Measurements from ENCODE around the gene MOK.

Gene MOK

DNA sequence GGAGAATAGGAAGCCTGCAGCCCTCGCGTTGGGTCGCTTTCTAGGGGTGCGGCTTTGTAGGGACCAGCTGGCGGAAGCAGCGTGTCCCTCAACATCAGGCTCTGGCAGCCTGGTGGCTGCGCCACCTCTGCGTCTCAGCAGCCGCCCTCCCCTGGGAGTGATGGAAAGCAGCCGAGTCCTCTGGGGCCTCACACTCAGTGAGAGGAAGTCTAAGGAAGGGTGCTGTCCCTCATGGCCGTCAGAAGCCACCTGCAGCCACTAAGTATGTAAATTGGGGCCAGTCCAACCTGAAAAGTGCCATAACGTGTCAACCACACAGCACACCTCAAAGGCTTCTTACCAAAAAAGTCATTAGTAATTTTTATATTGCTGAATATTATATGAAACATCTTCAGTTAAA is 84.9 kb downstream of the MOK start:
- Histone ChIP-seq H3K27me3 (replicated peaks; ENCODE audit: insufficient read depth, low read length) (no peaks in the 10 kb centered on the region), H3K4me2 (ENCODE audit: low read depth, low read length) (no peak overlapping the region), H3K79me2 (ENCODE audit: low read length) (no peaks in the 10 kb centered on the region), H2AFZ (ENCODE audit: low read length) (no peak overlapping the region), H3K9me2 (replicated peaks; ENCODE audit: insufficient read depth, low read length) (no peaks in the 10 kb centered on the region), H3K4me3 (ENCODE audit: low read length) (no peak overlapping the region), H3K9me3 (replicated peaks; ENCODE audit: insufficient read depth, low read length) (no peaks in the 10 kb centered on the region), H3K27ac (ENCODE audit: low read length) (no peak overlapping the region), H3K4me1 (ENCODE audit: low read length) (no peaks in the 10 kb centered on the region), H3F3A (ENCODE audit: insufficient read depth, low read length) (no peaks in the 10 kb centered on the region), H3K36me3 (replicated peaks; ENCODE audit: insufficient read depth, low read length) (no peaks in the 10 kb centered on the region), H4K20me1 (ENCODE audit: insufficient read depth, low read length) (no peaks in the 10 kb centered on the region), H3K9ac (ENCODE audit: low read length) (no peak overlapping the region)
- TF ChIP-seq EZH2 (optimal IDR thresholded peaks at IDR 0.05; ENCODE audit: low read depth, low read length) (no peak), EZH2phosphoT487 (IDR thresholded peaks at IDR 0.05; ENCODE audit: low read length) (no peak)
- TF ChIP-seq, protein P1, sequence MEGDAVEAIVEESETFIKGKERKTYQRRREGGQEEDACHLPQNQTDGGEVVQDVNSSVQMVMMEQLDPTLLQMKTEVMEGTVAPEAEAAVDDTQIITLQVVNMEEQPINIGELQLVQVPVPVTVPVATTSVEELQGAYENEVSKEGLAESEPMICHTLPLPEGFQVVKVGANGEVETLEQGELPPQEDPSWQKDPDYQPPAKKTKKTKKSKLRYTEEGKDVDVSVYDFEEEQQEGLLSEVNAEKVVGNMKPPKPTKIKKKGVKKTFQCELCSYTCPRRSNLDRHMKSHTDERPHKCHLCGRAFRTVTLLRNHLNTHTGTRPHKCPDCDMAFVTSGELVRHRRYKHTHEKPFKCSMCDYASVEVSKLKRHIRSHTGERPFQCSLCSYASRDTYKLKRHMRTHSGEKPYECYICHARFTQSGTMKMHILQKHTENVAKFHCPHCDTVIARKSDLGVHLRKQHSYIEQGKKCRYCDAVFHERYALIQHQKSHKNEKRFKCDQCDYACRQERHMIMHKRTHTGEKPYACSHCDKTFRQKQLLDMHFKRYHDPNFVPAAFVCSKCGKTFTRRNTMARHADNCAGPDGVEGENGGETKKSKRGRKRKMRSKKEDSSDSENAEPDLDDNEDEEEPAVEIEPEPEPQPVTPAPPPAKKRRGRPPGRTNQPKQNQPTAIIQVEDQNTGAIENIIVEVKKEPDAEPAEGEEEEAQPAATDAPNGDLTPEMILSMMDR (IDR thresholded peaks at IDR 0.05; ENCODE audit: low read length) = no peak
- no peak for DNase-seq

DNA sequence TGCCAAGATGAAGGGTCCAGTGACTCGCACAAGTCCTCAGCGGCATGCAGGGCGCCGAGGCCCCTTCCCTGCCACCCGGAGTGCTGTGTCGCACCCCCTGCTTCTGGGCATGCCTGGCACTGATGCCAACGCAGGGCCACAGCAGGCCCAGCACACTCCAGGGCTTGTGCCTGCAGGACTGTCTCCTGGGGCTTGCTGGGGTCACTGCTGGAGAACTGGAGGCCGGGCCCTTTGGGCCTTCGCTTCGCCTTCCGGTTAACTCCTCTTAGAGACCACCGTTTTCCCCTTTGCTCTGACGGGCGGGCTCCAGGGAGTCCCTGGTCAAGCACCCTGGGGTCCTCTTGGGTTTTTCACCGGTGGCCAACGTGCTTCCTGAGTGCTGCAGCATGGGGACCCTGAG is 85.6 kb downstream of the MOK start:
- H3K27ac ChIP-seq (ENCODE audit: low read length) = no peak overlapping the region
- no peak overlapping the region for H3K4me3 ChIP-seq (ENCODE audit: low read length)
- no peaks in the 10 kb centered on the region for H4K20me1 ChIP-seq (ENCODE audit: insufficient read depth, low read length)
- no peaks in the 10 kb centered on the region for H3K79me2 ChIP-seq (ENCODE audit: low read length)
- no peak for DNase-seq
- H3F3A ChIP-seq (ENCODE audit: insufficient read depth, low read length) = no peaks in the 10 kb centered on the region
- no peaks in the 10 kb centered on the region for H3K36me3 ChIP-seq (replicated peaks; ENCODE audit: insufficient read depth, low read length)
- no peak for TF ChIP-seq EZH2 (optimal IDR thresholded peaks at IDR 0.05; ENCODE audit: low read depth, low read length)
- no peaks in the 10 kb centered on the region for H3K4me1 ChIP-seq (ENCODE audit: low read length)
- no peak overlapping the region for H2AFZ ChIP-seq (ENCODE audit: low read length)
- H3K9ac ChIP-seq (ENCODE audit: low read length) = no peak overlapping the region
- no peaks in the 10 kb centered on the region for H3K27me3 ChIP-seq (replicated peaks; ENCODE audit: insufficient read depth, low read length)
- no peaks in the 10 kb centered on the region for H3K9me3 ChIP-seq (replicated peaks; ENCODE audit: insufficient read depth, low read length)
- H3K4me2 ChIP-seq (ENCODE audit: low read depth, low read length) = no peak overlapping the region
- no peaks in the 10 kb centered on the region for H3K9me2 ChIP-seq (replicated peaks; ENCODE audit: insufficient read depth, low read length)

DNA sequence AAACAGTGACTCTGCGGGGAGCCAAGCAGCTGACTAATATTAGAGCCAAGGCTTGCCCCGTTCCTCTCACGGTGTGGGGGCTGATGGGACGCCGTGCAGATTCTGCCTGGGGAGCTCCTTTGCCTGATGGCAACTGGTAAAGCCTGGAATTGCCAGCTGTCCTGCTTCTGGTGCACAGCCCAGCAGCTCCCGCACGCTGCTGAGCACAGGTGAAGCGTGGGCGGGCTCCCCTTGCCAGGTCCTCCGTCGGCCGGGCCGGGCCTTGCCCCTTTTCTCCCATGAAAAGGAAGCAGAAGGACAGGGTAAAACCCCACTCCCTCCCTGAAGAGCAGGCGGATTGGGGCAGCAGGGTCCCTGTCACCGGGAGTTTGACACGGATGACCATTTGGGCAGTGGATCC is 86.3 kb downstream of the MOK start:
- DNase-seq = no peak
- Histone ChIP-seq H3K27ac (ENCODE audit: low read length) (no peak overlapping the region), H3K9ac (ENCODE audit: low read length) (no peak overlapping the region), H3K4me2 (ENCODE audit: low read depth, low read length) (no peak overlapping the region), H3F3A (ENCODE audit: insufficient read depth, low read length) (no peaks in the 10 kb centered on the region), H3K9me2 (replicated peaks; ENCODE audit: insufficient read depth, low read length) (no peaks in the 10 kb centered on the region), H3K36me3 (replicated peaks; ENCODE audit: insufficient read depth, low read length) (no peaks in the 10 kb centered on the region), H3K9me3 (replicated peaks; ENCODE audit: insufficient read depth, low read length) (no peaks in the 10 kb centered on the region), H2AFZ (ENCODE audit: low read length) (no peak overlapping the region), H3K4me3 (ENCODE audit: low read length) (no peak overlapping the region), H4K20me1 (ENCODE audit: insufficient read depth, low read length) (no peaks in the 10 kb centered on the region), H3K27me3 (replicated peaks; ENCODE audit: insufficient read depth, low read length) (no peaks in the 10 kb centered on the region), H3K4me1 (ENCODE audit: low read length) (no peaks in the 10 kb centered on the region), H3K79me2 (ENCODE audit: low read length) (no peaks in the 10 kb centered on the region)
- TF ChIP-seq, protein P1 (IDR thresholded peaks at IDR 0.05; ENCODE audit: low read length) = no peak
- TF ChIP-seq EZH2phosphoT487 (IDR thresholded peaks at IDR 0.05; ENCODE audit: low read length) (no peak), EZH2 (optimal IDR thresholded peaks at IDR 0.05; ENCODE audit: low read depth, low read length) (no peak)

DNA sequence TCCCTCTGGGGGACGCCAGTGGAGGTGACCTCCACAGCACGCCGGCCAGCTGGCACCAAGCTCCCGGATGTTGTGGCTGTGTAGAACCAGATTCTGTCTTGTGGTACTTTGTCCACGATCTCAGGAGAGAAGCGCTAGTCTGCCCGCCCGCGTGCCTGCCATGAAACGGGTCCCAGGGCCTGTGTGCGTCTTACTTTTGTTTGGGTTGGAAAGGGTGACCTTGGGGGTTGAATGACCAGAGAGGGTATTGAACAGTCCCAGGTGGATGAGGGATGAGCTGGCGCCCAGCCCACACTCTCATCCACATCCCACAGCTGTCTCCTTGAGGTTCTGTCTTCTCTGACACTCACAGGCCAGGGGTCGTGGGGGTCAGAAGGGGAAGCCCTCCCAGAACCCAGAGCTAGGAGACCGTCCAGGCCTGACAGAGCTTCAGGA is 87.0 kb downstream of the MOK start:
- TF ChIP-seq, protein P1 (IDR thresholded peaks at IDR 0.05; ENCODE audit: low read length) = no peak
- TF ChIP-seq EZH2 (optimal IDR thresholded peaks at IDR 0.05; ENCODE audit: low read depth, low read length) (no peak), EZH2phosphoT487 (IDR thresholded peaks at IDR 0.05; ENCODE audit: low read length) (no peak)

More for the DNA sequence above, 87.0 kb downstream of the MOK start:
- no peak overlapping the region for H2AFZ ChIP-seq (ENCODE audit: low read length)
- H3K4me1 ChIP-seq (ENCODE audit: low read length) = no peaks in the 10 kb centered on the region
- no peaks in the 10 kb centered on the region for H4K20me1 ChIP-seq (ENCODE audit: insufficient read depth, low read length)
- no peaks in the 10 kb centered on the region for H3K9me3 ChIP-seq (replicated peaks; ENCODE audit: insufficient read depth, low read length)
- no peak for DNase-seq
- H3K9ac ChIP-seq (ENCODE audit: low read length) = no peak overlapping the region
- H3K79me2 ChIP-seq (ENCODE audit: low read length) = no peaks in the 10 kb centered on the region
- no peaks in the 10 kb centered on the region for H3F3A ChIP-seq (ENCODE audit: insufficient read depth, low read length)
- no peaks in the 10 kb centered on the region for H3K9me2 ChIP-seq (replicated peaks; ENCODE audit: insufficient read depth, low read length)
- H3K36me3 ChIP-seq (replicated peaks; ENCODE audit: insufficient read depth, low read length) = no peaks in the 10 kb centered on the region
- H3K27ac ChIP-seq (ENCODE audit: low read length) = no peak overlapping the region
- no peak overlapping the region for H3K4me2 ChIP-seq (ENCODE audit: low read depth, low read length)
- H3K27me3 ChIP-seq (replicated peaks; ENCODE audit: insufficient read depth, low read length) = no peaks in the 10 kb centered on the region
- no peak overlapping the region for H3K4me3 ChIP-seq (ENCODE audit: low read length)

Data from MM.1S (cell line).